Measurements from ENCODE around the gene SDR42E1. TPM values are rescaled to one million over a fixed set of nuclear protein-coding genes. Genes with fewer than 3 reads are reported as not detected.

SDR42E1 gene
- total RNA-seq, 1 experiment from 2014 or later: 17.4 TPM

GRCh38 chr16:82059983-82060421 is 48.7 kb upstream of the SDR42E1 start:
- Histone ChIP-seq H3K9ac (ENCODE audit: low read length) (no peak overlapping the region), H3K9me2 (ENCODE audit: insufficient read depth) (no peaks in the 10 kb centered on the region), H3K36me3 (ENCODE audit: control insufficient read depth in 1 of 2, insufficient read depth in 2 of 2, low read length in 2 of 2) (no peaks in the 10 kb centered on the region), H3K4me2 (ENCODE audit: low read length) (no peak overlapping the region), H3K79me2 (ENCODE audit: insufficient read depth, low read length) (no peaks in the 10 kb centered on the region), H4K20me1 (ENCODE audit: insufficient read depth) (no peaks in the 10 kb centered on the region), H2AFZ (ENCODE audit: low read depth, low read length, poor library complexity, severe bottlenecking) (no peak overlapping the region), H3K27me3 (ENCODE audit: insufficient read depth, low read length) (peaks cover 53% of the 10 kb centered on the region), H3K27ac (ENCODE audit: low read depth, low read length) (no peak overlapping the region), H3K4me1 (ENCODE audit: control insufficient read depth in 1 of 2, insufficient read depth in 2 of 2, low read length in 2 of 2) (no peaks in the 10 kb centered on the region), H3K4me3 (replicated peaks in 1 of 2; ENCODE audit: low read depth in 1 of 2, low read length in 2 of 2) (no peak overlapping the region), H3K9me3 (ENCODE audit: control insufficient read depth in 1 of 2, insufficient read depth in 1 of 2, low read depth in 1 of 2, low read length in 2 of 2) (no peaks in the 10 kb centered on the region)
- intact Hi-C loops (cut with micrococcal nuclease): no loop called here
- POLR2A ChIA-PET: no interaction called here
- RAD21 ChIA-PET (ENCODE audit: low non-redundant PET in 1 of 2, low total read pairs in 2 of 2, uncharacterized antibody in 2 of 2, unreplicated experiment in 2 of 2): no interaction called here
- TF ChIP-seq ELF1 (IDR thresholded peaks at IDR 0.05; ENCODE audit: borderline replicate concordance, low read depth): no peak
- no peak for TF ChIP-seq ZNF274 (IDR thresholded peaks at IDR 0.05; ENCODE audit: low read depth, low read length)
- no peak for TF ChIP-seq SIN3A (IDR thresholded peaks at IDR 0.05; ENCODE audit: low read depth)
- TF ChIP-seq POLR2AphosphoS5 (IDR thresholded peaks at IDR 0.05; ENCODE audit: low read depth, low read length): no peak
- no peak for TF ChIP-seq TCF7L2 (IDR thresholded peaks at IDR 0.05; ENCODE audit: borderline replicate concordance, extremely low read depth, insufficient read depth, insufficient read length)
- no peak for TF ChIP-seq CBX3 (IDR thresholded peaks at IDR 0.05; ENCODE audit: low read depth)
- no peak for TF ChIP-seq EZH2 (IDR thresholded peaks at IDR 0.05)
- no peak for DNase-seq (ENCODE audit: low read depth, low spot score)
- no peak for ATAC-seq
- CTCF ChIA-PET: interaction anchor here (1.0 to 2.6 kb wide), 3 partner anchors 63 to 180 kb away, joined by 3 to 10 read pairs (median 4); no protein-coding TSS in a partner anchor
- BruUV-seq (replicated peaks): no TSS peak

- H3K27me3 ChIP-seq (ENCODE audit: insufficient read depth, low read length): peaks cover 53% of the 10 kb centered on the region
- no peak overlapping the region for H3K9ac ChIP-seq (ENCODE audit: low read length)
- H3K9me2 ChIP-seq (ENCODE audit: insufficient read depth): no peaks in the 10 kb centered on the region
- no peaks in the 10 kb centered on the region for H3K36me3 ChIP-seq (ENCODE audit: control insufficient read depth in 1 of 2, insufficient read depth in 2 of 2, low read length in 2 of 2)
- no peaks in the 10 kb centered on the region for H4K20me1 ChIP-seq (ENCODE audit: insufficient read depth)
- ChIA-PET POLR2A (no interaction called here), RAD21 (ENCODE audit: low non-redundant PET in 1 of 2, low total read pairs in 2 of 2, uncharacterized antibody in 2 of 2, unreplicated experiment in 2 of 2) (no interaction called here), CTCF (interaction anchor here (1.0 to 1.3 kb wide), 2 partner anchors 171 to 181 kb away, joined by 3 to 4 read pairs; no protein-coding TSS in a partner anchor)
- DNase-seq (ENCODE audit: low read depth, low spot score) (no peak), ATAC-seq (no peak)
- H3K79me2 ChIP-seq (ENCODE audit: insufficient read depth, low read length): no peaks in the 10 kb centered on the region
- BruUV-seq (replicated peaks): no TSS peak
- no peaks in the 10 kb centered on the region for H3K9me3 ChIP-seq (ENCODE audit: control insufficient read depth in 1 of 2, insufficient read depth in 1 of 2, low read depth in 1 of 2, low read length in 2 of 2)
- intact Hi-C loops (cut with micrococcal nuclease): no loop called here
- H3K27ac ChIP-seq (ENCODE audit: low read depth, low read length): no peak overlapping the region
- no peak overlapping the region for H2AFZ ChIP-seq (ENCODE audit: low read depth, low read length, poor library complexity, severe bottlenecking)
- no peak overlapping the region for H3K4me3 ChIP-seq (replicated peaks in 1 of 2; ENCODE audit: low read depth in 1 of 2, low read length in 2 of 2)
- no peak overlapping the region for H3K4me2 ChIP-seq (ENCODE audit: low read length)
- no peaks in the 10 kb centered on the region for H3K4me1 ChIP-seq (ENCODE audit: control insufficient read depth in 1 of 2, insufficient read depth in 2 of 2, low read length in 2 of 2)
- TF ChIP-seq POLR2AphosphoS5 (IDR thresholded peaks at IDR 0.05; ENCODE audit: low read depth, low read length) (no peak), ATF3 (IDR thresholded peaks at IDR 0.05) (no peak), ZNF274 (IDR thresholded peaks at IDR 0.05; ENCODE audit: low read depth, low read length) (no peak), JUND (IDR thresholded peaks at IDR 0.05) (no peak), SRF (IDR thresholded peaks at IDR 0.05; ENCODE audit: low read depth) (no peak), CBX3 (IDR thresholded peaks at IDR 0.05; ENCODE audit: low read depth) (no peak), YY1 (IDR thresholded peaks at IDR 0.05; ENCODE audit: extremely low read depth, insufficient replicate concordance, low read depth, low read length) (no peak), EZH2phosphoT487 (IDR thresholded peaks at IDR 0.05; ENCODE audit: borderline replicate concordance) (no peak), EGR1 (IDR thresholded peaks at IDR 0.05; ENCODE audit: low read depth) (no peak), ZBTB33 (IDR thresholded peaks at IDR 0.05; ENCODE audit: extremely low read depth, insufficient replicate concordance, low read length) (no peak), CTCF (IDR thresholded peaks at IDR 0.05 in 2 of 3, conservative IDR thresholded peaks at IDR 0.05 in 1 of 3; ENCODE audit: borderline replicate concordance in 1 of 3, insufficient read depth in 1 of 3, low read depth in 2 of 3, low read length in 2 of 3) (no peak)
These were observed 48.1 kb upstream of the SDR42E1 start for GRCh38 chr16:82059161-82059982.
